T-cell (primary cell): Measurements from ENCODE around the gene KLF4. TPM values are rescaled to one million over a fixed set of nuclear protein-coding genes. Genes with fewer than 3 reads are reported as not detected.

ENCODE experiments used
- ATAC-seq, 4 experiments: fragments of 200-7000 bp in 3 of 4; fragments of 150-1000 bp in 1 of 4; cut with Tn5 transposase; replicated peaks in 1 of 4; 1 replicate in 3 of 4; 2 replicates in 1 of 4; pipeline ENCODE4 v1.10.0; 2021; ENCODE audit warnings: moderate library complexity in 3 of 4, mild to moderate bottlenecking in 2 of 4, moderate number of reproducible peaks in 1 of 4
- CTCF ChIA-PET, 2 donors: fragments of 300-600 bp; sonication (Branson Sonifier 250); formaldehyde crosslinking; loops; one replicate each; lab custom pipeline; 2022; ENCODE audit warnings: antibody characterized with exemption in 2 of 2; lab: Charles Lee
- POLR2A ChIA-PET, 2 donors: fragments of 300-600 bp; sonication (Branson Sonifier 250); formaldehyde crosslinking; loops; one replicate each; lab custom pipeline; 2022; ENCODE audit warnings: antibody characterized with exemption in 2 of 2; lab: Charles Lee
- DNase-seq, 35 experiments: peaks; one replicate each; pipeline versions ENCODE4 v3.0.0 to v3.0.0-alpha.2; 2013 to 2023
- H3K27ac ChIP-seq: one replicate; pipeline ENCODE4 v1.5.1; 2013; ENCODE audit warnings: low read length
- H3K27me3 ChIP-seq, 2 experiments: replicated peaks in 1 of 2; 1 replicate in 1 of 2; 2 replicates in 1 of 2; pipeline versions ENCODE4 v1.6.1 to v1.7.0; 2013; ENCODE audit warnings: low read length in 1 of 2, mixed read lengths in 1 of 2; ENCODE audit not compliant: control insufficient read depth in 2 of 2, insufficient read depth in 2 of 2; ENCODE audit errors: extremely low read depth in 1 of 2
- H3K36me3 ChIP-seq, 2 donors: 1 replicate in 1 of 2; 2 replicates in 1 of 2; pipeline versions ENCODE4 v1.6.1 to v1.7.0; 2013; ENCODE audit warnings: low read length in 1 of 2; ENCODE audit not compliant: control insufficient read depth in 2 of 2, insufficient read depth in 1 of 2; ENCODE audit errors: extremely low read depth in 1 of 2
- H3K4me1 ChIP-seq, 2 experiments: 1 replicate in 1 of 2; 2 replicates in 1 of 2; pipeline versions ENCODE4 v1.6.1 to v1.7.0; 2013; ENCODE audit warnings: low read length in 2 of 2, mixed read lengths in 1 of 2; ENCODE audit not compliant: insufficient read depth in 2 of 2, control insufficient read depth in 1 of 2; ENCODE audit errors: extremely low read depth in 1 of 2
- H3K4me3 ChIP-seq, 2 donors: 1 replicate in 1 of 2; 2 replicates in 1 of 2; pipeline versions ENCODE4 v1.5.1 to v1.7.0; 2013; ENCODE audit warnings: mild to moderate bottlenecking in 2 of 2, low read length in 1 of 2, moderate library complexity in 1 of 2; ENCODE audit not compliant: control insufficient read depth in 1 of 2; ENCODE audit errors: extremely low read depth in 1 of 2
- H3K9me3 ChIP-seq: 2 replicates; pipeline ENCODE4 v1.7.0; 2013
- H3K27ac Mint-ChIP-seq, 2 donors: one replicate each; pipeline ENCODE4 v1.8.0; 2020 to 2021; ENCODE audit warnings: mild to moderate bottlenecking in 2 of 2, mixed read lengths in 2 of 2
- H3K27me3 Mint-ChIP-seq, 2 donors: one replicate each; pipeline ENCODE4 v1.8.0; 2021 to 2022; ENCODE audit warnings: mixed read lengths in 2 of 2
- H3K36me3 Mint-ChIP-seq: one replicate; pipeline ENCODE4 v1.8.0; 2021; ENCODE audit warnings: mixed read lengths
- H3K4me1 Mint-ChIP-seq, 3 donors: one replicate each; pipeline ENCODE4 v1.8.0; 2020 to 2022; ENCODE audit warnings: mixed read lengths in 3 of 3, mild to moderate bottlenecking in 1 of 3
- H3K4me3 Mint-ChIP-seq, 3 donors: one replicate each; pipeline ENCODE4 v1.8.0; 2020 to 2022; ENCODE audit warnings: mild to moderate bottlenecking in 3 of 3, mixed read lengths in 3 of 3, moderate library complexity in 3 of 3
- H3K9me3 Mint-ChIP-seq, 3 donors: one replicate each; pipeline ENCODE4 v1.8.0; 2020 to 2022; ENCODE audit warnings: mixed read lengths in 3 of 3
- WGBS: methylation state at CpG from one replicate; pipeline ENCODE4 v1.1.5; 2013; ENCODE audit warnings: missing lambda C conversion rate; ENCODE audit not compliant: insufficient coverage; 5-methylcytosine and 5-hydroxymethylcytosine counted together
- total RNA-seq, 35 experiments: library from RNA in 6 of 35; stranded (reverse) in 6 of 35; fragments of 120-200 nt in 1 of 35; gene quantifications; one replicate each; pipeline versions ENCODE4 v1.2.1 to v1.2.4 and lab custom pipeline; 2013 to 2026

Gene KLF4
- total RNA-seq, 5 donors from 2014 or later (not counting 1 experiment from before 2014, with no cell fraction given): 1.1 to 21.6 (median 1.5) TPM

DNA sequence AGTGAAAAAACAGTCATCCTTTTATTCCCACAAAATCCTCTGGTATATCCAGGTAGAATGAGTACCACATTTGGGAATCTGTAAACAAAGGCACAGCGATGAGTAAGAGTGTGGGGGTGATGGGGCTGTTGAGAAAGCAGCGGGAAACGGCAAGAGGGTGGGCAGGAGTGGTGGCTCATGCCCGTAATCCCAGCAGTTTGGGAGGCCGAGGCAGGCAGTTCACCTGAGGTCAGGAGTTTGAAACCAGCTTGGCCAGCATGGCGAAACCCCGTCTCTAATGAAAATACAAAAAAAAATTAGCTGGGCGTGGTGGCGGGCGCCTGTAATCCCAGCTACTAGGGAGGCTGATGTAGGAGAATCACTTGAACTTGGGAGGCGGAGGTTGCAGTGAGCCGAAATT is 43.1 kb downstream of the KLF4 start:
- H3K36me3 Mint-ChIP-seq: no peaks in the 10 kb centered on the region
- peaks cover 0 to 4% of the 10 kb centered on the region in 2 donors for H3K27me3 Mint-ChIP-seq
- no peaks in the 10 kb centered on the region for H3K9me3 ChIP-seq
- H3K36me3 ChIP-seq: no peaks in the 10 kb centered on the region
- H3K4me3 ChIP-seq: no peak overlapping the region
- ChIA-PET CTCF (no interaction called here), POLR2A (no interaction called here)
- no peaks in the 10 kb centered on the region for H3K27me3 ChIP-seq
- H3K9me3 Mint-ChIP-seq: no peaks in the 10 kb centered on the region
- H3K4me1 Mint-ChIP-seq: no peaks in the 10 kb centered on the region
- no peak overlapping the region for H3K27ac ChIP-seq
- no peak for ATAC-seq
- no peaks in the 10 kb centered on the region for H3K4me1 ChIP-seq
- no peak for DNase-seq
- no peak overlapping the region for H3K4me3 Mint-ChIP-seq
- H3K27ac Mint-ChIP-seq: no peak overlapping the region
- WGBS: 84% methylated on average over 8 of the region's 12 CpGs

DNA sequence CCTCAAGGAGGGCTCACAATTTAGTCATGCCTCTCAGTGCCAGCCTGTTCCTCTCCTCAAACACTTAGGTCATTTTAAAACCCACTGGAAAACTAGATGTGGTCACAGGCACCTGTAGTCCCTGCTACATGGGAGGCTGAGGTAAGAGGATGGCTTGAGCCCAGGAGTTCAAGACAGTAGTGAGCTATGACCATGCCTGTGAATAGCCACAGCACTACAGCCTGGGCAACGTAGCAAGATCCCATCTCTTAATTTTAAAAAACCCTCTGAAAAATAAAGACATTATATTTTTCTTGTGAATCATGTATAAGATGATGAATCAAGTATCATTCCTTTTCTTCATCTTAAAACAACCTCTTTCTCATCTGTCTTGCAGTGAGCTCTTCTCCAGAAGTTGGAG is 45.8 kb downstream of the KLF4 start:
- no peaks in the 10 kb centered on the region for H3K9me3 Mint-ChIP-seq
- no peak overlapping the region for H3K4me3 Mint-ChIP-seq
- Histone ChIP-seq H3K9me3 (no peaks in the 10 kb centered on the region), H3K36me3 (no peaks in the 10 kb centered on the region), H3K27me3 (peaks cover 0 to 2% of the 10 kb centered on the region in 2 experiments), H3K4me3 (no peak overlapping the region), H3K4me1 (no peaks in the 10 kb centered on the region), H3K27ac (no peak overlapping the region)
- H3K36me3 Mint-ChIP-seq: no peaks in the 10 kb centered on the region
- no peak overlapping the region for H3K27ac Mint-ChIP-seq
- WGBS: no CpG with 5 or more reads among the region's 1 CpG
- peaks cover 4% of the 10 kb centered on the region in 2 donors for H3K27me3 Mint-ChIP-seq
- no peak for ATAC-seq
- H3K4me1 Mint-ChIP-seq: no peaks in the 10 kb centered on the region
- ChIA-PET CTCF (no interaction called here), POLR2A (no interaction called here)
- no peak for DNase-seq

DNA sequence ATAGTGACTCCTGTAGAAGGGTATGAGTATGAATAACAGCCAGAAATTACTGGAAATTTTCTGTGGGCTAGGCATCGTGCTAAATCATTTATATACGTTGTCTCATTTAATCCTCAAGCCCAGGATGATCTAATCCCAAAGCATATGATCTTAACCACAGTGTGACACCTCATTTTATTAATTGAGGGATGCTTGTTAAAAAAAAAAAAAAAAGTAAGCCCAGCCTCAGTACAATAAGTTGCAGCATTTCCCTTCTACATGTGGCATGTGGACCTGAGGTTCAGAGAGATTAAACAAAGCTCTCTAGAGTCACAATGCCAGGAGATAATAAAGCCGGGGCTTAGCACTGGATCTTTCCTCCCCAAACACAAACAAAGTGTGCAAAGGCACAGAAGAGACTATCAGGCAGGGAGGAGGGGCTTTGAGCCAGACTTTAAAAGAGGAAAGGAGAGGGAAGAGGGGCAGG is 49.5 kb downstream of the KLF4 start:
- Mint-ChIP-seq H3K4me1 (no peaks in the 10 kb centered on the region), H3K27me3 (peaks cover 5 to 8% of the 10 kb centered on the region in 2 donors), H3K4me3 (no peak overlapping the region), H3K36me3 (no peaks in the 10 kb centered on the region), H3K9me3 (no peaks in the 10 kb centered on the region), H3K27ac (no peak overlapping the region)
- no peak for ATAC-seq
- POLR2A ChIA-PET: no interaction called here
- CTCF ChIA-PET: no interaction called here
- H3K4me3 ChIP-seq: no peak overlapping the region
- H3K4me1 ChIP-seq: no peaks in the 10 kb centered on the region
- H3K27ac ChIP-seq: no peak overlapping the region
- WGBS: no CpG with 5 or more reads among the region's 3 CpGs
- no peak for DNase-seq
- peaks cover 0 to 5% of the 10 kb centered on the region in 2 experiments for H3K27me3 ChIP-seq
- H3K9me3 ChIP-seq: no peaks in the 10 kb centered on the region
- H3K36me3 ChIP-seq: no peaks in the 10 kb centered on the region

DNA sequence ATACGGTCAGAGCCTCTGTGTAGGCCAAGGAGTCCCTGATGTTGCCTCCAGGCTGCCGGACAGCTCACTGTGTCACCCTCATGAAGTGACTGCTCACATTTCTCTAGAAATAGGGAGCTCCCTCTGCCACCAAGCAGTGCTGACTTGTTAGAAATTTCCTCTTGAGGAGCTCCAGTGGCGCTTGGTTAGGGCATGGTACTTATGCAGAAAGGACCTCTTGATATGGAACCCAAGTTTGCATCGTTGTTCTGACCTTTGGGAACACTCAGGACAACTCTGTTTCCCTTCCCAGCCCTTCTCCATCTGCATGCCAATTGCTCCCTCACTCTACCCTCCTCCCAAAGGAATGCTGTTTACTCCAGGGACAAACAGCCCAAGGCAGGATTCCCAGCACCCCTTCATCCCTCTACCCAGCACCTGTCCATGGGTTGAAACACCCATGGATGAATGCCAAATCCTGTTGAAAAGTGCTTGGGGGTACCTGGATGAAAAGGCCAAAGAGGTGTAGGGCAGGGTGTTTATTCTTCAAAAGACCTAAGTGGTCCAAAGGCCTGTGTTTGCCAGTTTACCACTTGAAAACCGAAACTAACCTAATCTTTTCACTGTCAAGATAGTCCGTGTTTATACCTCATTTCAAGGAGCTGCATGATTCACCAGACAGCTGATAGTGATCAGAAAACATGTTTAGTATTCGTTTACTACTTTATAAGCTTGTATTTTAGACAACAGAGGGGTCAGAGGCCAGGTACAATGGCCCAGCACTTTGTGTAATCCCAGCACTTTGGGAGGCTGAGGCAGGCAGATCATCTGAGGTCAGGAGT is 51.1 kb downstream of the KLF4 start:
- no peak overlapping the region for H3K4me3 ChIP-seq
- H3K4me1 ChIP-seq: no peaks in the 10 kb centered on the region
- POLR2A ChIA-PET: no interaction called here
- Mint-ChIP-seq H3K9me3 (no peaks in the 10 kb centered on the region), H3K4me1 (no peaks in the 10 kb centered on the region), H3K27me3 (peaks cover 9 to 11% of the 10 kb centered on the region in 2 donors), H3K4me3 (no peak overlapping the region), H3K27ac (no peak overlapping the region), H3K36me3 (no peaks in the 10 kb centered on the region)
- H3K27me3 ChIP-seq: peaks cover 0 to 6% of the 10 kb centered on the region in 2 experiments
- CTCF ChIA-PET: no interaction called here
- ATAC-seq: no peak
- H3K27ac ChIP-seq: no peak overlapping the region
- no peak for DNase-seq
- no peaks in the 10 kb centered on the region for H3K36me3 ChIP-seq
- H3K9me3 ChIP-seq: no peaks in the 10 kb centered on the region
- WGBS: 61% methylated on average over 5 of the region's 7 CpGs

DNA sequence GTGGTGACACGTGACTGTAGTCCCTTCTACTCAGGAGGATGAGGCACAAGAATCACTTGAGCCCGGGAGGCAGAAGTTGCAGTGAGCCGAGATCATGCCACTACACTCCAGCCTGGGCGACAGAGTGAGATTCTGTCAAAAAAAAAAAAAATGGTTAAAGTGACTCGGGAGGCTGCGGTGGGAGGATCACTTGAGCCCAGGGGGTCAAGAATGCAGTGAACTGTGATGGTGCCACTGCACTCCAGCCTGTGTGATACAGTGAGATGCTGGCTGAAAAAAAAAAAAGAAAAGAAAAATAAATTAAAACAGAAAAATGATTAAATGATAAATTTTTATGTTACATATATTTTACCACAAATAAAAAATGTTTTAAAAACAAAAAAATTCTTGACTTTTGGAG is 51.9 kb downstream of the KLF4 start:
- no peak for ATAC-seq
- Histone ChIP-seq H3K27ac (no peak overlapping the region), H3K4me1 (no peaks in the 10 kb centered on the region), H3K4me3 (no peak overlapping the region), H3K27me3 (peaks cover 0 to 6% of the 10 kb centered on the region in 2 experiments), H3K36me3 (no peaks in the 10 kb centered on the region), H3K9me3 (no peaks in the 10 kb centered on the region)
- POLR2A ChIA-PET: no interaction called here
- CTCF ChIA-PET: no interaction called here
- Mint-ChIP-seq H3K9me3 (no peaks in the 10 kb centered on the region), H3K27me3 (peaks cover 9 to 13% of the 10 kb centered on the region in 2 donors), H3K27ac (no peak overlapping the region), H3K4me1 (no peaks in the 10 kb centered on the region), H3K36me3 (no peaks in the 10 kb centered on the region), H3K4me3 (no peak overlapping the region)
- WGBS: 100% methylated on average over 1 of the region's 6 CpGs
- DNase-seq: no peak

DNA sequence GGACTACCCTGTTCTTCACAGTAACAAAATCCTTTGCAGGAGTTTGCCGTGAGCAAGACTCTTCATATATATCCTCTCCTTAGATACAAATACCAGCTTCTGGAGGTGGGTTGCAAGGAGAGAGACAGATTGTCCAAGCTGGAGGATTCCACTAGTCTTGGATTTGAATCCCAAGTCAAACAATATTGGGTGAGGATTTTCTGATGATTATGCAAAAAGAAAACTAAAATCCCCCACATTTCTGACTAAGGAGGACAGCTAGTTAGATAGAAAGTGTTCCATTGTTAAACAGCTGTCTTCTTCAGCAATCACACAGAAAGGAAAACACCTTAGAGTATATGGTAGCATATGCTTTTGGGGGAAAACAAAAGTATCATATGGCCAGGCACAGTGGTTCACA is 54.2 kb downstream of the KLF4 start:
- no CpG with 5 or more reads among the region's 1 CpG for WGBS
- no peak overlapping the region for H3K4me3 Mint-ChIP-seq
- peaks cover 14 to 17% of the 10 kb centered on the region in 2 donors for H3K27me3 Mint-ChIP-seq
- ChIA-PET POLR2A (no interaction called here), CTCF (interaction anchor here in 1 of 2 donors (1.0 kb wide), 2 partner anchors 10 to 15 kb away, joined by 3 to 4 read pairs; no protein-coding TSS in a partner anchor)
- no peak for DNase-seq
- no peaks in the 10 kb centered on the region for H3K4me1 ChIP-seq
- H3K27me3 ChIP-seq: peaks cover 0 to 6% of the 10 kb centered on the region in 2 experiments
- no peaks in the 10 kb centered on the region for H3K36me3 Mint-ChIP-seq
- no peak overlapping the region for H3K4me3 ChIP-seq
- ATAC-seq: no peak
- no peaks in the 10 kb centered on the region for H3K9me3 Mint-ChIP-seq
- no peaks in the 10 kb centered on the region for H3K9me3 ChIP-seq
- H3K27ac Mint-ChIP-seq: no peak overlapping the region
- no peak overlapping the region for H3K27ac ChIP-seq
- H3K4me1 Mint-ChIP-seq: no peaks in the 10 kb centered on the region
- H3K36me3 ChIP-seq: no peaks in the 10 kb centered on the region
